ENCODE measurements around the gene TM9SF4. TPM values are rescaled to one million over a fixed set of nuclear protein-coding genes. Genes with fewer than 3 reads are reported as not detected.
A peak's percentile ranks its signal among the peaks of the same experiment; 100 is the strongest.

Gene TM9SF4
- total and polyA plus RNA-seq, 2 of the 8 experiments (the other 6 are each of a cell fraction or from before 2014, with no cell fraction given), result 38.4 to 68.7 TPM

- Histone ChIP-seq H3K27me3 (replicated peaks in 1 of 4; ENCODE audit: control insufficient read depth in 3 of 4, extremely low read depth in 1 of 4, insufficient read depth in 3 of 4, low read length in 3 of 4) (no peaks in the 10 kb centered on the region), H4K20me1 (replicated peaks in 1 of 2; ENCODE audit: control insufficient read depth in 1 of 2, insufficient read depth in 2 of 2, low read length in 2 of 2) (no peaks in the 10 kb centered on the region), H2BK120ac (replicated peaks; ENCODE audit: low read depth, low read length) (no peak overlapping the region), H3K14ac (ENCODE audit: insufficient read length) (no peak overlapping the region), H4K8ac (ENCODE audit: extremely low read depth, insufficient read depth, low read length) (0 out of 2 replicates have a peak overlapping the region, but pooled peaks have one; percentile 3), H3K56ac (replicated peaks; ENCODE audit: insufficient read length, low read depth, low read length) (no peak overlapping the region), H2AK5ac (ENCODE audit: low read depth, low read length) (no peak overlapping the region), H4K91ac (replicated peaks; ENCODE audit: insufficient read length, low read length) (peak overlapping the region; percentile 7), H3K79me2 (ENCODE audit: control insufficient read depth in 1 of 2, insufficient read depth in 2 of 2, low read length in 2 of 2) (no peaks in the 10 kb centered on the region), H3K23ac (ENCODE audit: insufficient read length) (no peak overlapping the region), H3K9me3 (ENCODE audit: insufficient read depth in 2 of 2, low read depth in 1 of 2, low read length in 1 of 2) (no peaks in the 10 kb centered on the region), H3K27ac (ENCODE audit: low read depth, low read length) (no peak overlapping the region), H2BK15ac (ENCODE audit: low read length) (no peak overlapping the region), H3K4me1 (replicated peaks in 1 of 4; ENCODE audit: control insufficient read depth in 3 of 4, insufficient read depth in 4 of 4, low read length in 3 of 4) (peaks cover 0 to 3% (median under 1%) of the 10 kb centered on the region in 4 experiments; a peak in 4 of 7 replicates), H3K18ac (ENCODE audit: extremely low read depth, low read length) (no peak overlapping the region; the same call in 1 of the 2 replicates), H2BK12ac (ENCODE audit: low read depth, low read length) (no peak overlapping the region), H2BK5ac (ENCODE audit: low read depth, low read length) (no peak overlapping the region), H2BK20ac (ENCODE audit: low read length) (no peak overlapping the region), H2AFZ (ENCODE audit: low read length) (no peak overlapping the region), H3K4me2 (ENCODE audit: insufficient read depth in 1 of 2, low read depth in 2 of 2, low read length in 2 of 2) (no peak overlapping the region), H3K4ac (replicated peaks; ENCODE audit: insufficient read length, low read depth, low read length) (no peak overlapping the region), H3K36me3 (ENCODE audit: control insufficient read depth in 2 of 4, insufficient read depth in 4 of 4, low read length in 3 of 4) (no peaks in the 10 kb centered on the region), H3K79me1 (ENCODE audit: low read depth, low read length) (no peaks in the 10 kb centered on the region), H3K4me3 (ENCODE audit: extremely low read depth in 1 of 4, insufficient read depth in 2 of 4, low read depth in 3 of 4, low read length in 4 of 4) (no peak overlapping the region), H3K23me2 (ENCODE audit: low read depth, low read length) (no peaks in the 10 kb centered on the region), H3K9ac (replicated peaks in 1 of 4; ENCODE audit: extremely low read depth in 1 of 4, low read depth in 3 of 4, low read length in 3 of 4) (no peak overlapping the region), H4K5ac (ENCODE audit: insufficient read length, low read depth, low read length) (no peak overlapping the region)
- ChIA-PET CTCF (ENCODE audit: partially characterized antibody) (interaction anchor here (0.8 to 2.6 kb wide), 8 partner anchors 10 to 467 kb away, joined by 3 to 8 read pairs (median 4); no protein-coding TSS in a partner anchor), POLR2A (ENCODE audit: partially characterized antibody) (no interaction called here)
- WGBS, 2 experiments (ENCODE audit: extremely low coverage in 1 of 2, insufficient coverage in 1 of 2, insufficient read length in 1 of 2, insufficient replicate concordance in 2 of 2, low coverage in 1 of 2, low lambda C conversion rate in 2 of 2, missing lambda C conversion rate in 1 of 2), result 84% methylated on average over 8 of the region's 8 CpGs; no CpG with 5 or more reads in 1 of the 2 experiments
- FAIRE-seq (no peak), DNase-seq (ENCODE audit: low read depth in 1 of 2, low spot score in 2 of 2) (no peak)
- TF ChIP-seq KDM1A (IDR thresholded peaks at IDR 0.05; ENCODE audit: borderline replicate concordance, low read length) (no peak), TBP (IDR thresholded peaks at IDR 0.05; ENCODE audit: low read depth, low read length) (no peak), BRCA1 (IDR thresholded peaks at IDR 0.05; ENCODE audit: low read depth, low read length) (no peak), KDM4A (IDR thresholded peaks at IDR 0.05; ENCODE audit: low read depth, low read length, severe bottlenecking) (no peak), POLR2A (IDR thresholded peaks at IDR 0.05; ENCODE audit: control extremely low read depth in 1 of 2, low read depth in 2 of 2, low read length in 2 of 2) (no peak), RXRA (IDR thresholded peaks at IDR 0.05; ENCODE audit: insufficient read depth, low read depth, low read length) (no peak)
- TF ChIP-seq, protein P1, sequence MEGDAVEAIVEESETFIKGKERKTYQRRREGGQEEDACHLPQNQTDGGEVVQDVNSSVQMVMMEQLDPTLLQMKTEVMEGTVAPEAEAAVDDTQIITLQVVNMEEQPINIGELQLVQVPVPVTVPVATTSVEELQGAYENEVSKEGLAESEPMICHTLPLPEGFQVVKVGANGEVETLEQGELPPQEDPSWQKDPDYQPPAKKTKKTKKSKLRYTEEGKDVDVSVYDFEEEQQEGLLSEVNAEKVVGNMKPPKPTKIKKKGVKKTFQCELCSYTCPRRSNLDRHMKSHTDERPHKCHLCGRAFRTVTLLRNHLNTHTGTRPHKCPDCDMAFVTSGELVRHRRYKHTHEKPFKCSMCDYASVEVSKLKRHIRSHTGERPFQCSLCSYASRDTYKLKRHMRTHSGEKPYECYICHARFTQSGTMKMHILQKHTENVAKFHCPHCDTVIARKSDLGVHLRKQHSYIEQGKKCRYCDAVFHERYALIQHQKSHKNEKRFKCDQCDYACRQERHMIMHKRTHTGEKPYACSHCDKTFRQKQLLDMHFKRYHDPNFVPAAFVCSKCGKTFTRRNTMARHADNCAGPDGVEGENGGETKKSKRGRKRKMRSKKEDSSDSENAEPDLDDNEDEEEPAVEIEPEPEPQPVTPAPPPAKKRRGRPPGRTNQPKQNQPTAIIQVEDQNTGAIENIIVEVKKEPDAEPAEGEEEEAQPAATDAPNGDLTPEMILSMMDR (IDR thresholded peaks at IDR 0.05; ENCODE audit: control extremely low read depth in 1 of 3, insufficient read depth in 1 of 3, low read depth in 1 of 3, low read length in 3 of 3), result peak in 2 of 3 experiments; percentile 5 to 15; a peak in 2 of 4 replicates
- TF ChIP-seq, protein P2, sequence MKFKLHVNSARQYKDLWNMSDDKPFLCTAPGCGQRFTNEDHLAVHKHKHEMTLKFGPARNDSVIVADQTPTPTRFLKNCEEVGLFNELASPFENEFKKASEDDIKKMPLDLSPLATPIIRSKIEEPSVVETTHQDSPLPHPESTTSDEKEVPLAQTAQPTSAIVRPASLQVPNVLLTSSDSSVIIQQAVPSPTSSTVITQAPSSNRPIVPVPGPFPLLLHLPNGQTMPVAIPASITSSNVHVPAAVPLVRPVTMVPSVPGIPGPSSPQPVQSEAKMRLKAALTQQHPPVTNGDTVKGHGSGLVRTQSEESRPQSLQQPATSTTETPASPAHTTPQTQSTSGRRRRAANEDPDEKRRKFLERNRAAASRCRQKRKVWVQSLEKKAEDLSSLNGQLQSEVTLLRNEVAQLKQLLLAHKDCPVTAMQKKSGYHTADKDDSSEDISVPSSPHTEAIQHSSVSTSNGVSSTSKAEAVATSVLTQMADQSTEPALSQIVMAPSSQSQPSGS (IDR thresholded peaks at IDR 0.05; ENCODE audit: low read length), result no peak
- TF ChIP-seq, protein P3, sequence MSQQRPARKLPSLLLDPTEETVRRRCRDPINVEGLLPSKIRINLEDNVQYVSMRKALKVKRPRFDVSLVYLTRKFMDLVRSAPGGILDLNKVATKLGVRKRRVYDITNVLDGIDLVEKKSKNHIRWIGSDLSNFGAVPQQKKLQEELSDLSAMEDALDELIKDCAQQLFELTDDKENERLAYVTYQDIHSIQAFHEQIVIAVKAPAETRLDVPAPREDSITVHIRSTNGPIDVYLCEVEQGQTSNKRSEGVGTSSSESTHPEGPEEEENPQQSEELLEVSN (IDR thresholded peaks at IDR 0.05), result no peak
These were observed 29.8 kb upstream of the TM9SF4 start for GRCh38 chr20:32079655-32080109.

Measured in H1 (cell line).